GM21576 (cell line): Measurements from ENCODE around the gene CCDC8.
"Not testable (repeated sequence)": the region's sequence is repeated elsewhere in the genome, so short reads cannot be mapped to it uniquely, and the experiment has no call there.

Experiments
- ATAC-seq: cut with Tn5 transposase; IDR thresholded peaks from one replicate; pipeline ENCODE4 v1.9.1; 2021; ENCODE audit warnings: mild to moderate bottlenecking, moderate library complexity; ENCODE audit not compliant: unreplicated experiment

The CCDC8 gene

DNA sequence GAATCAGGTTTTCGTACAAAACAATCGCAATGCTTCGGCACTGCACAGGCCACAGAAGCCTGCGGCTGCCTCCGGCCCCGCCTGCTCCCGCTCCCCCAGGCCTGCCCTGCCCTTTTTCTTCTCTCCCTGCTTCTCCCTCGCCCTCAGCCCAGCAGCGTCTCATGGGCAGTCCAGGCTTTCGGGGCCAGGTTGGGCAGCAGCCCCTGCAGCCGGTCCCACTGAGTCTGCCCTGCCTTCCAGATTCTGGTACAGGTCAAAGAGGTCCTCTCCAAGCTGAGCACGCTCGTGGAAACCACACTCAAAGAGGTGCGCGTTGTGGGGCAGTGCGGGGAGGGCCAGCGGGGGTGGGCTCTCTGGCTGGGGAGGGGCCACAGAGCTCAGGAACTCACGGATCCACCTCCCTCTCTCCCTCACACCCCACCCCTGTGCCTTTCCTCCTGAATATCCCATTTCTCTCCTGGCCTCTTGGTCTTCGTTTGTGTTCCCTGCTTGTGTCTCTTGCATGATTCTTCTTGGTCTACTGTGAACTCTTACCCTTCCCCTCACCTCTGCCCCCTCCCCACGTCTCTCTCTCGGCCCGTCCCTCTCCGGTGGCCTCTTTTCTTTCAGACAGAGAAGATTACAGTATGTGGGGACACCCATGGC lies 30.1 kb downstream of the CCDC8 start:
- ATAC-seq, result no peak

- no peak for ATAC-seq
These were observed 31.5 kb downstream of the CCDC8 start for GRCh38 chr19:46381756-46382345.

- no peak for ATAC-seq
These were observed 32.0 kb downstream of the CCDC8 start for GRCh38 chr19:46381346-46381745.

- ATAC-seq, result no peak
These were observed 32.7 kb downstream of the CCDC8 start for GRCh38 chr19:46380690-46381089.

GRCh38 chr19:46378268-46378667 lies 35.1 kb downstream of the CCDC8 start:
- no peak for ATAC-seq

DNA sequence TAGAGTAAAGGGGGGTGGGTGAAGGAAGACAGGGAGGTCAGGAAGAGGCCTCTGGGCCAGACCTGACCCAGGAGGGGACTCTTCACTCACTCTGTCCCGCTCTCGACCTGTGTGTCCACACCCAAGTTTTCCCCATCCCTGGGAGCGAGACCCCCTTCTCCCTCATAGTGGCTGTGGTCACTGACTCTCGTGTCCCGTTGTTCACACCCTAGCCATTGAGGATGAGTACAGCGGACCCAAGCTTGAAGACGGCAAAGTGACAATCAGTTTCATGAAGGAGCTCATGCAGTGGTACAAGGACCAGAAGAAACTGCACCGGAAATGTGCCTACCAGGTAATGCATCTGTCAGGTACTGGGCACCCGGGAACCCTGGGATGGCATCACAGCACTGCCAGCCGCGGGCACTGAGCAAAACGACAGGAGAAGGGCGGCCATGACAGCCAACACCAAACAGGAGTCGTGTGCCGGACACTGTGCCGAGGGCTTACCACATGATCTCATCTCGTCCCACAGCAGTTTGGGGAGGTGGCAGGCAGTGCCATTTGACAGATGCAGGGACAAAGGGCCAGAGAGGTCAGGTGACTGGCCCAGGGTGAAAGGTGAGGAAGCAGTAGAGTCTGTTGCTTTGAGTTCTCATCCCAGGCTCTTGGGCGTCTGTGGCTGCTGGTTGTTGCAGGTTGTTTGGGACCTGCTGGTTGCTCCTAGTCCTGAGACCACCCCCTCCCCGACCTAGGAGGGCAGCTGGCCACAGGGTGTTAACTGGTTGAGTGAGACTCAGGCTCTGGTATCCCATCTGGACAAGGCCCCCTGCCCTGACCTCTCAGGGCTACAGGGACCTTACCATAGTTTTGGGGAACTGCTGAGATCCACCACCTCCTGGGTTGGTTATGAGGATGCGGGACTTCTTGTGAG lies 36.9 kb downstream of the CCDC8 start:
- no peak for ATAC-seq

GRCh38 chr19:46375476-46376067 lies 37.8 kb downstream of the CCDC8 start:
- not testable (repeated sequence) for ATAC-seq

DNA sequence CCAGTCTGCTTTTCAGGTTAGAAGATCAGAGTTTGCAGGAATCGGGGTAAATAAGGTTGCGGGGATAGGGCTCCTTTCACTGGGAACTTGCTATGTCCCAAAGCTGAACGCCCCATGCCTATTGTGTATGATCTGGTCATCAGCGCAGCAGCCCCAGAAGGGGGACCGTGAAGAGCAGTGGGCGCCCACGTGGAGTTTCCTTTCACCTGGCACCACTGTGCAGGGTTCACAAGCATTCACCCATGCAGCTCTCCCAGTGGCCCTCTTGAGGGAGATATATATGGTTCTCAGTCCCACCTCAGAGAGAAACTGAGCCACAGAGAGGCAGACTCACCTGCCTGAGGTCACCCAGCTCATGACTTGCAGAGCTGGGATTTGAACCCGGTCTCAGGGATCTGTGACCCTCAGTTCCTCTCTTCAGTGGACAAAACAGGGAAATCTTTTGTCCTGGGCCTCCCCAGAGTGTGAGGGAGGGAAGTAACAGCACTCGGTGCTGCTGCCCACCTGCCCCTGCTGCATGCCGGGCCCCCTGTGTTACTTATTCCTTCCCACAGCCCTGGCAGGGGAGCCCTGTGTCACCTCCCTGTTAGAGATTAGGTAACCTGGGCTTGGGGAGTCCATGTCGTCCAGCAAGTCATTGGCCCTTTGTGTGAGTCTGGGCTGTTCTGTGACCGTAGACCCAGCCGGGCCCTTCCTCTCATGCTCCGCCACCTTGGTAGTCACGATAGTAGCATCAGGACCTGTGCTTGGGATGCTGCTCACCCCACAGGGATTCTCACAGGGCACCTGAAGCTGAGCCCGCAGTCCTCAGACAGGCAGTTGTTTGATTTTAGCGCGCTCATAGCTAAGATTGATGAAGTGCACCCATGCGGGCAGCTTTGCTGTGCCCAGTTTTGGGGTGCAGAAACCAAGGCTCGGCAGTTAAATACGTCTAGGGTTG lies 38.6 kb downstream of the CCDC8 start:
- ATAC-seq, result no peak

- ATAC-seq, result no peak
These were observed 39.6 kb downstream of the CCDC8 start for GRCh38 chr19:46373491-46374359.

GRCh38 chr19:46372901-46373490 lies 40.4 kb downstream of the CCDC8 start:
- ATAC-seq, result no peak

DNA sequence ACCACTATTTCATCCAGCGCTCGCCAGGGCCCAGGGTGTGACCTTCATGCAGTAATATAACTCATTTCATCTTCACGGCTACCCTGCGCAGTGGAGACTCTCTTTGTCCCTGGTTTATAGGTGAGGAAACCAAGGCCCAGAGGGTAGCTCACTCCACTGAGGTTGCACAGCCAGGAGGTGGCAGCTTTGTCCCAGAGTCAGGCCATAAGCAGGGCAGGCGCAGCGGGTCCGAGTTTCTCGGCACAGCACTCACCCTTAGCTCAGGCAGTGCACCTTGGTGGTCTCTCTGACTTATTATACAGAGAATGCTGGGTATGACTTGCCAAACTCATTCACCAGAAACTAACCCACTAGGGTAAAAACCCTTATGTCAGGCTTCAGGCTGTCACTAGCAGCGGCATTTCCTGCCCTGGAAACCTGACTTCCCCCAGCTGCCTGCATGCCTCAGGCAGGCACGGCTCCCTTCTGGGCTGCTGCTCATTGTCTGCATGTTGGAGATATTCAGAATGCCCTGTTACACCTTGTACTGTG lies 41.9 kb downstream of the CCDC8 start:
- ATAC-seq, result no peak

DNA sequence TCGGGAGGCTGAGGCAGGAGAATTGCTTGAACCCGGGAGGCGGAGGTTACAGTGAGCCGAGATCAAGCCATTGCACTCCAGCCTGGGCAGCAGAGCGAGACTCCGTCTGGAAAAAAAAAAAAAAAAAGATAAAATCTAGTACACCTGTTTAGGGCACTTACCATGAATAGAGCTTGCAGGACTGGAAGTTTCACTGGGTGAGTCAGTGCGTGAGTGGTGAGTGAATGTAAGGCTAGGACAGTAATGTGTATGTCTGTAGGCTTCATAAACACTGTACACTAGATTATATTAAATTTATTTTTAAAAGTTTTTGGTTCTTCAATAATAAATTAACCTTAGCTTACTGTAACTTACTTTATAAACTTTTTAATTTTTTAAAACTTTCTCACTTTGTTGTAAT lies 43.5 kb downstream of the CCDC8 start:
- no peak for ATAC-seq

GRCh38 chr19:46368116-46368515 lies 45.2 kb downstream of the CCDC8 start:
- no peak for ATAC-seq

DNA sequence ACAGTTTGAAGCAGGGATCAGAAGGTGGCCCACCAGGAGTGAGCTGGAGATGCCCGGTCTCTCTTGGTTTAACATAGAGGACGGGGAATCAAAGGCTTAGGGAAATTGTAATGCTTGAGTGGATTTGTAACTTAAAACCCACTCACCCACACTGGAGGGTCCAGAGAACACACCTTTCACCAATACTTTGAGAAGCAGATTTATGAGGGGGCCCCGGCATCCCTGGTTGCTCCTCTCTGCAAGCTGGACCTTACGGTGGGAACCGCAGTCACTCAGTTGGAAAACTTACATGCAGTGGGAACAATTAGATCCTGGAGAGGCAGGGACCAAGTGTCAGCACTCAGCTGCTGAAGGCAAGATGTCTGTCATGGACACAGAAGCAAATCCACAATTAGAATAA lies 45.9 kb downstream of the CCDC8 start:
- ATAC-seq, result no peak

DNA sequence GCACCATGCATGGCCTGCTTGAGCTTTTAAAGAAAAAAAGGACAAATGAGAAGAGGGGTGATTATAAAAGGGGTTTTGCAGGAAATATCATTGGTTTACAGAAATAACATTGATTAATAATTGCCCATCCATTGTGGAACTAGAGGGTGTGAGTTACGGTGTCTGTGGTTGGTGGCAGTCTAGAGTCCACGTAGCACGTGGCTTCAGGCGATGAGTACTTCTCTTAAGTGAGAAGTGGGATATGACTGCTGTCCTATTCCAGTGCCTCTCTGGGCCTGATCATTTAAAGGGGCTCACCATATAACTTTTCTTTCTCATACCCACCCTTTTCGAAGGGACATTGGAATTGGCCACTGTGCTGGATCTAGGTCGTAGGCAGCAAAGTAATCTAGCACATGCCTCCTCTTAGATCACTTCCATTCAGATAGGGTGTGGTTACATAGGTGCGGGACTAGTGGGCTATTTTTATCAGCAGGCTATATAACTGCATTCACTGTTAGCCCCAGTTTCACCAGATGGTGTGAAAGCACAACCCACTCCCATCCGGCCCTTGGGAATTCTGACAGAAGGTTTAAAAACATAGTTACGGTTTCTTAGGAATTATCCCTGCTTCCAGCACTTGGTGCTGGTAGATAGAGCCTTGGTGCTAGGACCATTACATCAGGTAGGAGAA lies 46.6 kb downstream of the CCDC8 start:
- no peak for ATAC-seq

DNA sequence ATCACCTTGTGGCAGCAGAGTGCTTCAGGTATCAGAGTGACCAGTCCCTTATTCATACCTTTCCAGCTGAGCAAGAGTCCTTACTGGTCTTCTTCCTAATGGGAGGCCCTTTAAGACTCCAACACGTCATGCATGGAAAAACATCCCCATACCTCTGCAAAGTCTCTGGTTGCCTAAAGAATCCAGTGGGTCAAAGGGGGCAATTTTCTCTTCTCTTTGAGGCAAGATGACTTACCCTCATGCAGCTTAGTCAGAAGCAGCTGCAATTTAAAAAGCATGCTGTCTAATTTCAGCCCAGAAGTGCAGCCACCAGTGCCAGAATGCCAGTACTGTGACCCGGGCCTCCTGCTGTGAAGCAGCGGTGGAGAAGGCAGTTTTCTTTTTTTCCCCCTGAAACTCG lies 47.8 kb downstream of the CCDC8 start:
- no peak for ATAC-seq

DNA sequence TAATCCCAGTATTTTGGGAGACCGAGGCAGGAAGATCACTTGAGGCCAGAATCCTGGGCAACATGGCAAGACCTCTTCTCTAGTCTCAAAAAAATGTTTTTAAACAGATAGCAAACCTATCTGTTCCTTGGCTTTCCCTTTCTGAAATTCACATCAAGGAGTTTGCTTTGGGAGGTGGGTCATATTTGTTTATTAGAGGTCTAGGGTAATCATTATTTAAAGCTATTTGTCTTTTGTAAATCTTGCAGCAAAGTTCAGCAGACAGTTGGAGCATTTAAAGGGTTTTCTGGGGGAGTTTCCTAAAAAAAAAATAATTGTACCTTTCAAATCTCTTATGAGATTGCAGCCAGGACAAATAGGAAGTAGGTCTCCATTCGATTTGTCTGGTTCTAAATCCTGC lies 49.0 kb downstream of the CCDC8 start:
- ATAC-seq, result no peak

GRCh38 chr19:46361915-46362314 lies 51.4 kb downstream of the CCDC8 start:
- ATAC-seq, result no peak
